ENCODE data around the gene TMEM134. TPM values are rescaled to one million over a fixed set of nuclear protein-coding genes. Genes with fewer than 3 reads are reported as not detected.
A peak's percentile ranks its signal among the peaks of the same experiment; 100 is the strongest.

The TMEM134 gene
- total and polyA plus RNA-seq, 2 donors (not counting 3 experiments of a cell fraction or from before 2014, with no cell fraction given): 33.4 to 207 TPM

- Histone ChIP-seq H3K79me2 (ENCODE audit: control insufficient read depth, insufficient read depth, low read length) (peaks cover 11% of the 10 kb centered on the region), H2AFZ (ENCODE audit: low read depth, low read length) (peak overlapping the region; percentile 56), H3K9me1 (replicated peaks; ENCODE audit: control insufficient read depth, extremely low read depth, insufficient read depth, low read length) (no peaks in the 10 kb centered on the region), H3K36me3 (ENCODE audit: control insufficient read depth in 2 of 2, extremely low read depth in 1 of 2, insufficient read depth in 2 of 2, low read length in 2 of 2) (peaks cover 0 to 4% of the 10 kb centered on the region in 2 experiments), H3K4me1 (ENCODE audit: control insufficient read depth, extremely low read depth, insufficient read depth, low read length) (peaks cover 36% of the 10 kb centered on the region), H3K27me3 (ENCODE audit: control insufficient read depth in 2 of 2, insufficient read depth in 2 of 2, low read length in 2 of 2) (no peaks in the 10 kb centered on the region), H3K27ac (ENCODE audit: insufficient read depth, low read depth, low read length) (no peak overlapping the region), H3K4me2 (ENCODE audit: insufficient read depth, low read length) (peak overlapping the region; percentile 62), H4K20me1 (replicated peaks; ENCODE audit: control insufficient read depth, extremely low read depth, insufficient read depth, low read length) (no peaks in the 10 kb centered on the region), H3K9me3 (replicated peaks; ENCODE audit: control insufficient read depth, insufficient read depth, low read length) (no peaks in the 10 kb centered on the region), H3K9ac (replicated peaks; ENCODE audit: extremely low read depth, insufficient read depth, low read length) (peak overlapping the region; percentile 48), H3K4me3 (replicated peaks in 1 of 3; ENCODE audit: insufficient read depth in 1 of 3, low read depth in 1 of 3, low read length in 3 of 3) (peak overlapping the region; percentile 33 to 64 (median 43))
- BruUV-seq (replicated peaks): no TSS peak
- POLR2A ChIA-PET: no interaction called here
- DNase-seq (ENCODE audit: low read depth, low spot score) (peak; percentile 9), FAIRE-seq (no peak)
- TF ChIP-seq CTCF (IDR thresholded peaks at IDR 0.05; ENCODE audit: extremely low read depth in 1 of 2, insufficient read depth in 1 of 2, low read depth in 1 of 2, low read length in 2 of 2) (no peak), EZH2 (IDR thresholded peaks at IDR 0.05; ENCODE audit: borderline replicate concordance, low read depth, low read length, severe bottlenecking) (peak; percentile 7), FOS (IDR thresholded peaks at IDR 0.05; ENCODE audit: borderline replicate concordance, insufficient read depth, low read length) (no peak), GATA2 (IDR thresholded peaks at IDR 0.05; ENCODE audit: insufficient read depth, insufficient read length, low read depth, low read length) (no peak), MAX (IDR thresholded peaks at IDR 0.05; ENCODE audit: insufficient read depth, insufficient read length) (no peak), POLR2AphosphoS5 (IDR thresholded peaks at IDR 0.05; ENCODE audit: insufficient read depth, low read depth, low read length) (peak; percentile 16), POLR2A (IDR thresholded peaks at IDR 0.05; ENCODE audit: low read depth, low read length) (no peak), MYC (IDR thresholded peaks at IDR 0.05; ENCODE audit: low read depth, low read length) (no peak), JUN (IDR thresholded peaks at IDR 0.05; ENCODE audit: borderline replicate concordance, insufficient read depth, insufficient read length, low read depth) (no peak)
- dilution Hi-C loops (cut with MboI; ENCODE audit: extremely low pct_ligation_motif_present, low sequenced_read_pairs) (no loop called here), intact Hi-C loops (cut with micrococcal nuclease) (loop anchor here (2.0 to 10.0 kb wide), 2 partner anchors 61 to 239 kb away; partner anchors contain the start of genes CORO1B and GRK2)
- CTCF ChIA-PET: interaction anchor here (1.2 to 2.3 kb wide), 3 partner anchors 103 to 153 kb away, joined by 3 to 20 read pairs (median 7); partner anchors contain the start of genes PPP1CA and RAD9A
These were observed 35.2 kb upstream of the TMEM134 start for GRCh38 chr11:67504005-67504949.
